Ishikawa (cell line): ENCODE measurements around the gene SMURF1.

Source experiments
- EGR1 ChIP-seq: IDR thresholded peaks from 2 replicates; pipeline ENCODE4 v1.6.1; 2012
- EP300 ChIP-seq: IDR thresholded peaks from 2 replicates; pipeline ENCODE4 v1.6.1; 2012; ENCODE audit warnings: borderline replicate concordance
- FOXM1 ChIP-seq: IDR thresholded peaks from 2 replicates; pipeline ENCODE4 v1.6.1; 2012; ENCODE audit warnings: low read depth, borderline replicate concordance
- NFIC ChIP-seq: IDR thresholded peaks from 2 replicates; pipeline ENCODE4 v1.6.1; 2012
- RAD21 ChIP-seq: IDR thresholded peaks from 2 replicates; pipeline ENCODE4 v1.6.1; 2012; ENCODE audit warnings: low read depth
- TF ChIP-seq, protein P1 (sequence below): IDR thresholded peaks from 2 replicates; pipeline ENCODE4 v1.6.1; 2012; ENCODE audit warnings: low read depth, mild to moderate bottlenecking

DNA sequence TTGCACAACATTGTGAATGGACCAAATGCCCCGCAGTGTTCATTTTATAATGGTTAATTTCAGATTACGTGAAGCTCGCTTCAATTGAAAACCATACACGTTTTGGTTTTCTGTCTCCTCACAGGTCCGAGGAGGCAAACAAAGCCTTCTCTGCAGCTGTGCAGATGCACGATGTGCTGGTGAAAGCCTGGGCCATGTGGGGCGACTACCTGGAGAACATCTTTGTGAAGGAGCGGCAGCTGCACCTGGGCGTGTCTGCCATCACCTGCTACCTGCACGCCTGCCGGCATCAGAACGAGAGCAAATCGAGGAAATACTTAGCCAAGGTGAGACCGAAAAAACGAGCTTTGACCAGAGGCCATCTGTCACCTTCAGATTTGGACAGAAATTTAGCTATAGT lies 155.3 kb downstream of the SMURF1 start:
- TF ChIP-seq NFIC: no peak
- TF ChIP-seq EGR1: no peak
- TF ChIP-seq EP300: no peak
- TF ChIP-seq RAD21: no peak
- TF ChIP-seq FOXM1: no peak
- TF ChIP-seq, protein P1, sequence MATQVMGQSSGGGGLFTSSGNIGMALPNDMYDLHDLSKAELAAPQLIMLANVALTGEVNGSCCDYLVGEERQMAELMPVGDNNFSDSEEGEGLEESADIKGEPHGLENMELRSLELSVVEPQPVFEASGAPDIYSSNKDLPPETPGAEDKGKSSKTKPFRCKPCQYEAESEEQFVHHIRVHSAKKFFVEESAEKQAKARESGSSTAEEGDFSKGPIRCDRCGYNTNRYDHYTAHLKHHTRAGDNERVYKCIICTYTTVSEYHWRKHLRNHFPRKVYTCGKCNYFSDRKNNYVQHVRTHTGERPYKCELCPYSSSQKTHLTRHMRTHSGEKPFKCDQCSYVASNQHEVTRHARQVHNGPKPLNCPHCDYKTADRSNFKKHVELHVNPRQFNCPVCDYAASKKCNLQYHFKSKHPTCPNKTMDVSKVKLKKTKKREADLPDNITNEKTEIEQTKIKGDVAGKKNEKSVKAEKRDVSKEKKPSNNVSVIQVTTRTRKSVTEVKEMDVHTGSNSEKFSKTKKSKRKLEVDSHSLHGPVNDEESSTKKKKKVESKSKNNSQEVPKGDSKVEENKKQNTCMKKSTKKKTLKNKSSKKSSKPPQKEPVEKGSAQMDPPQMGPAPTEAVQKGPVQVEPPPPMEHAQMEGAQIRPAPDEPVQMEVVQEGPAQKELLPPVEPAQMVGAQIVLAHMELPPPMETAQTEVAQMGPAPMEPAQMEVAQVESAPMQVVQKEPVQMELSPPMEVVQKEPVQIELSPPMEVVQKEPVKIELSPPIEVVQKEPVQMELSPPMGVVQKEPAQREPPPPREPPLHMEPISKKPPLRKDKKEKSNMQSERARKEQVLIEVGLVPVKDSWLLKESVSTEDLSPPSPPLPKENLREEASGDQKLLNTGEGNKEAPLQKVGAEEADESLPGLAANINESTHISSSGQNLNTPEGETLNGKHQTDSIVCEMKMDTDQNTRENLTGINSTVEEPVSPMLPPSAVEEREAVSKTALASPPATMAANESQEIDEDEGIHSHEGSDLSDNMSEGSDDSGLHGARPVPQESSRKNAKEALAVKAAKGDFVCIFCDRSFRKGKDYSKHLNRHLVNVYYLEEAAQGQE: no peak
